ENCODE measurements around the gene PRKD3. TPM values are rescaled to one million over a fixed set of nuclear protein-coding genes. Genes with fewer than 3 reads are reported as not detected.

The PRKD3 gene
- total and polyA plus RNA-seq, 2 of the 13 experiments (the other 11 are each of a cell fraction or from before 2014, with no cell fraction given): 11.6 to 38.4 TPM

DNA sequence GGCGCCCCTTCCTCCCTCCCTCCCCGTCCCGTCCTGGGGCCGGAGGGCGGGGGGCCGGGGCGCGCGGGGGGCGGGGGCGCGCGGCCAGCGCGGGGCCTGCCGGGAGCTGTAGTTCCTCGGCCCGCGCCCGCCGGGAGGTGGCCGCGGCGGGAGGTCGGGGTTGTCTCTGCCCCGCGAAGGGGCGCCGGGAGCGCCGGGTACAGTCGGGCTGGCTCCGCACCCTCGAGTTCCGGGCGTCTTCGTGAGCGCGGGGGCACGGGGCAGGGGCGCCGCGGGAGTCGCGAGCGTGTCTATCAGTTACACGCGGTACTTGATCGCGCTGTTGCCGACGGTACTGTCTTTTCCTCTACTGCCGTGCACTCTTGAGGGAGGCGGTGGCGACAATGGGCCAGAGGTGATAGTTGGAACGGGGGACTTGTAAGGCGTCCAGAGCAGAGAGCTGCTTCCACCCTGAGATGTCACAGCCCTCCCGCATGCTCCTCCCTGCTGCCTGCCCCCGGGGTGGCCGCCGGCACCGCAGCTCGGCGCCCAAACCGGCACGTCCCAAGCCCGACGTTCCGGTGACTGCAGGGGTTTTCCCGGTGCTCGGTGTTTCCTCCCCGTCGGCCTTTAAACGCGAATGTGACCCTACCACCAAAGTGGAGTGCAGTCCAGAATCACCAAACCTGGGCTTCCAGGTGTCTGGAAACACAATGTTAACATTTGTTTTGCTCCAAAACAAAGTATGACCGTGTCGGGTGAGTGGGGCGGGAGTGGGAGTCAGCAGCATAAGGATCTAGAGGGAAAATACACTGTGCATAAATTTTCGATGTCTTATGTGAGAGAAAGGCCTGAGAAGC lies at the start of gene PRKD3 (continued):
- TF ChIP-seq, protein P1, sequence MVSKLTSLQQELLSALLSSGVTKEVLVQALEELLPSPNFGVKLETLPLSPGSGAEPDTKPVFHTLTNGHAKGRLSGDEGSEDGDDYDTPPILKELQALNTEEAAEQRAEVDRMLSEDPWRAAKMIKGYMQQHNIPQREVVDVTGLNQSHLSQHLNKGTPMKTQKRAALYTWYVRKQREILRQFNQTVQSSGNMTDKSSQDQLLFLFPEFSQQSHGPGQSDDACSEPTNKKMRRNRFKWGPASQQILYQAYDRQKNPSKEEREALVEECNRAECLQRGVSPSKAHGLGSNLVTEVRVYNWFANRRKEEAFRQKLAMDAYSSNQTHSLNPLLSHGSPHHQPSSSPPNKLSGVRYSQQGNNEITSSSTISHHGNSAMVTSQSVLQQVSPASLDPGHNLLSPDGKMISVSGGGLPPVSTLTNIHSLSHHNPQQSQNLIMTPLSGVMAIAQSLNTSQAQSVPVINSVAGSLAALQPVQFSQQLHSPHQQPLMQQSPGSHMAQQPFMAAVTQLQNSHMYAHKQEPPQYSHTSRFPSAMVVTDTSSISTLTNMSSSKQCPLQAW (CRISPR knock-in tag; IDR thresholded peaks at IDR 0.05): peak; percentile 68; the same call in 1 of the 2 replicates
- no peak; the same call in 1 of the 2 replicates for TF ChIP-seq SOX13 (IDR thresholded peaks at IDR 0.05)
- no peak for TF ChIP-seq SOX13 (CRISPR knock-in tag; conservative IDR thresholded peaks at IDR 0.05 in 1 of 2, IDR thresholded peaks at IDR 0.05 in 1 of 2)
- peak; percentile 96 for TF ChIP-seq THAP11 (CRISPR knock-in tag; IDR thresholded peaks at IDR 0.05)
- no peak for TF ChIP-seq NPAS2 (CRISPR knock-in tag; IDR thresholded peaks at IDR 0.05; ENCODE audit: borderline replicate concordance)
- peak; percentile 100 for TF ChIP-seq EZH2 (conservative IDR thresholded peaks at IDR 0.05; ENCODE audit: low read depth, low read length)
- TF ChIP-seq ZNF816 (CRISPR knock-in tag; IDR thresholded peaks at IDR 0.05; ENCODE audit: borderline replicate concordance): no peak
- TF ChIP-seq, protein P2, sequence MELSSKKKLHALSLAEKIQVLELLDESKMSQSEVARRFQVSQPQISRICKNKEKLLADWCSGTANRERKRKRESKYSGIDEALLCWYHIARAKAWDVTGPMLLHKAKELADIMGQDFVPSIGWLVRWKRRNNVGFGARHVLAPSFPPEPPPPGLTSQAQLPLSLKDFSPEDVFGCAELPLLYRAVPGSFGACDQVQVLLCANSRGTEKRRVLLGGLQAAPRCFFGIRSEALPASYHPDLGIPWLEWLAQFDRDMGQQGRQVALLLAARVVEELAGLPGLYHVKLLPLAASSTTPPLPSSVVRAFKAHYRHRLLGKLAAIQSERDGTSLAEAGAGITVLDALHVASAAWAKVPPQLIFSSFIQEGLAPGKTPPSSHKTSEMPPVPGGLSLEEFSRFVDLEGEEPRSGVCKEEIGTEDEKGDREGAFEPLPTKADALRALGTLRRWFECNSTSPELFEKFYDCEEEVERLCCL (CRISPR knock-in tag; IDR thresholded peaks at IDR 0.05; ENCODE audit: borderline replicate concordance): no peak
- TF ChIP-seq, protein P3, sequence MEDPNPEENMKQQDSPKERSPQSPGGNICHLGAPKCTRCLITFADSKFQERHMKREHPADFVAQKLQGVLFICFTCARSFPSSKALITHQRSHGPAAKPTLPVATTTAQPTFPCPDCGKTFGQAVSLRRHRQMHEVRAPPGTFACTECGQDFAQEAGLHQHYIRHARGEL (CRISPR knock-in tag; IDR thresholded peaks at IDR 0.05): peak; percentile 88; the same call in 1 of the 2 replicates
- 0 out of 2 replicates have a peak, but pooled peaks have one; percentile 68 for TF ChIP-seq TBP (CRISPR knock-in tag; IDR thresholded peaks at IDR 0.05)
- no peak for TF ChIP-seq RAD51 (IDR thresholded peaks at IDR 0.05; ENCODE audit: borderline replicate concordance)
- no peak for TF ChIP-seq TAF15 (IDR thresholded peaks at IDR 0.05; ENCODE audit: low read depth, low read length, poor library complexity, severe bottlenecking)
- TF ChIP-seq ZNF331 (CRISPR knock-in tag; IDR thresholded peaks at IDR 0.05): no peak
- no peak for TF ChIP-seq ZKSCAN1 (IDR thresholded peaks at IDR 0.05; ENCODE audit: low read length)
- TF ChIP-seq, protein P4, sequence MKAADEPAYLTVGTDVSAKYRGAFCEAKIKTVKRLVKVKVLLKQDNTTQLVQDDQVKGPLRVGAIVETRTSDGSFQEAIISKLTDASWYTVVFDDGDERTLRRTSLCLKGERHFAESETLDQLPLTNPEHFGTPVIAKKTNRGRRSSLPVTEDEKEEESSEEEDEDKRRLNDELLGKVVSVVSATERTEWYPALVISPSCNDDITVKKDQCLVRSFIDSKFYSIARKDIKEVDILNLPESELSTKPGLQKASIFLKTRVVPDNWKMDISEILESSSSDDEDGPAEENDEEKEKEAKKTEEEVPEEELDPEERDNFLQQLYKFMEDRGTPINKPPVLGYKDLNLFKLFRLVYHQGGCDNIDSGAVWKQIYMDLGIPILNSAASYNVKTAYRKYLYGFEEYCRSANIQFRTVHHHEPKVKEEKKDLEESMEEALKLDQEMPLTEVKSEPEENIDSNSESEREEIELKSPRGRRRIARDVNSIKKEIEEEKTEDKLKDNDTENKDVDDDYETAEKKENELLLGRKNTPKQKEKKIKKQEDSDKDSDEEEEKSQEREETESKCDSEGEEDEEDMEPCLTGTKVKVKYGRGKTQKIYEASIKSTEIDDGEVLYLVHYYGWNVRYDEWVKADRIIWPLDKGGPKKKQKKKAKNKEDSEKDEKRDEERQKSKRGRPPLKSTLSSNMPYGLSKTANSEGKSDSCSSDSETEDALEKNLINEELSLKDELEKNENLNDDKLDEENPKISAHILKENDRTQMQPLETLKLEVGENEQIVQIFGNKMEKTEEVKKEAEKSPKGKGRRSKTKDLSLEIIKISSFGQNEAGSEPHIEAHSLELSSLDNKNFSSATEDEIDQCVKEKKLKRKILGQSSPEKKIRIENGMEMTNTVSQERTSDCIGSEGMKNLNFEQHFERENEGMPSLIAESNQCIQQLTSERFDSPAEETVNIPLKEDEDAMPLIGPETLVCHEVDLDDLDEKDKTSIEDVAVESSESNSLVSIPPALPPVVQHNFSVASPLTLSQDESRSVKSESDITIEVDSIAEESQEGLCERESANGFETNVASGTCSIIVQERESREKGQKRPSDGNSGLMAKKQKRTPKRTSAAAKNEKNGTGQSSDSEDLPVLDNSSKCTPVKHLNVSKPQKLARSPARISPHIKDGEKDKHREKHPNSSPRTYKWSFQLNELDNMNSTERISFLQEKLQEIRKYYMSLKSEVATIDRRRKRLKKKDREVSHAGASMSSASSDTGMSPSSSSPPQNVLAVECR (CRISPR knock-in tag; IDR thresholded peaks at IDR 0.05; ENCODE audit: borderline replicate concordance): peak; percentile 73
- no peak for TF ChIP-seq PREB (CRISPR knock-in tag; IDR thresholded peaks at IDR 0.05)
- TF ChIP-seq HNRNPK (IDR thresholded peaks at IDR 0.05; ENCODE audit: low read depth, low read length, poor library complexity, severe bottlenecking): no peak
- TF ChIP-seq ZNF784 (CRISPR knock-in tag; IDR thresholded peaks at IDR 0.05; ENCODE audit: borderline replicate concordance): 0 out of 2 replicates have a peak, but pooled peaks have one; percentile 79
